ENCODE results near the gene SKIC3.

SKIC3 gene

GRCh38 chr5:95530416-95530815, 24.4 kb downstream of the SKIC3 start:
- no peak for DNase-seq

- DNase-seq = no peak
Measured at GRCh38 chr5:95528565-95528964, 26.2 kb downstream of the SKIC3 start.

GRCh38 chr5:95526871-95527270, 27.9 kb downstream of the SKIC3 start:
- DNase-seq = no peak

- DNase-seq = no peak
Measured at GRCh38 chr5:95524423-95524822, 30.4 kb downstream of the SKIC3 start.

GRCh38 chr5:95520206-95520605, 34.6 kb downstream of the SKIC3 start:
- DNase-seq = no peak

GRCh38 chr5:95519681-95520080, 35.1 kb downstream of the SKIC3 start:
- DNase-seq = no peak

- DNase-seq = no peak
Measured at GRCh38 chr5:95519151-95519550, 35.6 kb downstream of the SKIC3 start.

GRCh38 chr5:95518417-95518816, 36.4 kb downstream of the SKIC3 start:
- no peak for DNase-seq

- DNase-seq = no peak
Measured at GRCh38 chr5:95511606-95512005, 43.2 kb downstream of the SKIC3 start.

GRCh38 chr5:95508550-95508949, 46.2 kb downstream of the SKIC3 start:
- DNase-seq = no peak

Measured in SW 1271 (cell line).